K562 (cell line): ENCODE data around the gene DLG4. TPM values are rescaled to one million over a fixed set of nuclear protein-coding genes. Genes with fewer than 3 reads are reported as not detected.
A peak's percentile ranks its signal among the peaks of the same experiment; 100 is the strongest.

Source experiments
- KAT2B ChIP-seq: IDR thresholded peaks from one replicate; pipeline ENCODE4 v1.6.1; 2012; ENCODE audit warnings: low read depth, mild to moderate bottlenecking, control low read depth, inconsistent platforms, low read length, moderate library complexity
- MBD2 ChIP-seq: sonication (generic); IDR thresholded peaks from 2 replicates; pipeline ENCODE4 v1.6.1; 2016; ENCODE audit warnings: low read depth, borderline replicate concordance
- NCOA1 ChIP-seq: fragments of 450-650 bp; IDR thresholded peaks from 2 replicates; pipeline ENCODE4 v1.6.1; 2016; ENCODE audit warnings: low read depth
- NFYB ChIP-seq: IDR thresholded peaks from 2 replicates; pipeline ENCODE4 v1.6.1; 2011; ENCODE audit warnings: mild to moderate bottlenecking, moderate library complexity; ENCODE audit not compliant: insufficient read length; ENCODE audit errors: extremely low read depth
- PCBP1 ChIP-seq: fragments of 200-400 bp; formaldehyde crosslinking; IDR thresholded peaks from 2 replicates; pipeline ENCODE4 v1.6.1; 2018; ENCODE audit warnings: mild to moderate bottlenecking, low read depth, low read length; ENCODE audit not compliant: poor library complexity, severe bottlenecking
- PYGO2 ChIP-seq: fragments of 450-650 bp; IDR thresholded peaks from 2 replicates; pipeline ENCODE4 v1.6.1; 2016; ENCODE audit warnings: mild to moderate bottlenecking, missing genetic modification characterization, moderate library complexity, missing compliant biosample characterization
- TAF1 ChIP-seq: IDR thresholded peaks from 2 replicates; pipeline ENCODE4 v1.6.1; 2011; ENCODE audit warnings: mild to moderate bottlenecking, low read length, moderate library complexity; ENCODE audit not compliant: insufficient read depth, control insufficient read depth, severe bottlenecking; ENCODE audit errors: extremely low read depth
- ZC3H8 ChIP-seq: fragments of 450-650 bp; IDR thresholded peaks from 2 replicates; pipeline ENCODE4 v1.6.1; 2017
- ZNF175 ChIP-seq: fragments of 200-800 bp; sonication (Bioruptor generic); IDR thresholded peaks from 2 replicates; pipeline ENCODE4 v1.6.1; 2016; ENCODE audit warnings: low read depth, mild to moderate bottlenecking, missing genetic modification characterization, missing compliant biosample characterization
- ZNF239 ChIP-seq: fragments of 250-450 bp; sonication (Bioruptor Pico); IDR thresholded peaks from 2 replicates; pipeline ENCODE4 v1.4.0; 2020; ENCODE audit warnings: mild to moderate bottlenecking
- ZNF778 ChIP-seq: fragments of 450-650 bp; formaldehyde crosslinking; IDR thresholded peaks from 2 replicates; pipeline ENCODE4 v1.4.0; 2020; ENCODE audit warnings: mild to moderate bottlenecking, moderate library complexity
- polyA plus RNA-seq, 8 experiments: library from polyadenylated mRNA; depleted of rRNA in 4 of 8; stranded (reverse) in 5 of 8; unstranded in 3 of 8; fragments of >200 nt; fragmentation: Nextera tagmentation in 2 of 8; fragmentation: Illumina TruSeq in 1 of 8; extraction: Ambion mirVana in 2 of 8; extraction: Trizol in 1 of 8; gene quantifications; 2 replicates each; pipeline versions ENCODE4 v1.2.1 to v1.2.3, GENCODE V29; 2011 to 2014; ENCODE audit warnings: inconsistent platforms in 1 of 8, missing spikeins in 1 of 8
- total RNA-seq, 7 experiments: library from RNA; depleted of rRNA in 6 of 7; stranded (reverse); fragments of >200 nt in 6 of 7; fragmentation: Illumina TruSeq in 2 of 7; extraction: Trizol in 2 of 7; gene quantifications; 2 replicates each; pipeline versions ENCODE4 v1.2.1 to v1.2.3, GENCODE V29; 2011 to 2021; ENCODE audit warnings: low replicate concordance in 1 of 7
- TF ChIP-seq, protein P1 (sequence below): fragments of 250-450 bp; sonication (Bioruptor Pico); IDR thresholded peaks from 2 replicates; pipeline ENCODE4 v1.4.0; 2020
- TF ChIP-seq, protein P2 (sequence below): fragments of 450-650 bp; formaldehyde crosslinking; IDR thresholded peaks from 2 replicates; pipeline ENCODE4 v1.4.0; 2020; ENCODE audit warnings: mild to moderate bottlenecking, moderate library complexity
- TF ChIP-seq, protein P3 (sequence below): fragments of 250-450 bp; sonication (Bioruptor Pico); IDR thresholded peaks from 2 replicates; pipeline ENCODE4 v1.8.0; 2021; ENCODE audit warnings: mild to moderate bottlenecking, moderate library complexity
- TF ChIP-seq, protein P4 (sequence below): sonication (generic); formaldehyde crosslinking; IDR thresholded peaks from 2 replicates; pipeline ENCODE4 v1.8.0; 2022; ENCODE audit warnings: mild to moderate bottlenecking, missing genetic modification reagents
- TF ChIP-seq, protein P5 (sequence below): IDR thresholded peaks from 2 replicates; pipeline ENCODE4 v1.6.1; 2011; ENCODE audit not compliant: insufficient read length; ENCODE audit errors: extremely low read depth

The DLG4 gene
- total and polyA plus RNA-seq, 9 of the 15 experiments (the other 6 are each of a cell fraction or from before 2014, with no cell fraction given) = 0.03 to 12.0 (median 4.1) TPM

DNA sequence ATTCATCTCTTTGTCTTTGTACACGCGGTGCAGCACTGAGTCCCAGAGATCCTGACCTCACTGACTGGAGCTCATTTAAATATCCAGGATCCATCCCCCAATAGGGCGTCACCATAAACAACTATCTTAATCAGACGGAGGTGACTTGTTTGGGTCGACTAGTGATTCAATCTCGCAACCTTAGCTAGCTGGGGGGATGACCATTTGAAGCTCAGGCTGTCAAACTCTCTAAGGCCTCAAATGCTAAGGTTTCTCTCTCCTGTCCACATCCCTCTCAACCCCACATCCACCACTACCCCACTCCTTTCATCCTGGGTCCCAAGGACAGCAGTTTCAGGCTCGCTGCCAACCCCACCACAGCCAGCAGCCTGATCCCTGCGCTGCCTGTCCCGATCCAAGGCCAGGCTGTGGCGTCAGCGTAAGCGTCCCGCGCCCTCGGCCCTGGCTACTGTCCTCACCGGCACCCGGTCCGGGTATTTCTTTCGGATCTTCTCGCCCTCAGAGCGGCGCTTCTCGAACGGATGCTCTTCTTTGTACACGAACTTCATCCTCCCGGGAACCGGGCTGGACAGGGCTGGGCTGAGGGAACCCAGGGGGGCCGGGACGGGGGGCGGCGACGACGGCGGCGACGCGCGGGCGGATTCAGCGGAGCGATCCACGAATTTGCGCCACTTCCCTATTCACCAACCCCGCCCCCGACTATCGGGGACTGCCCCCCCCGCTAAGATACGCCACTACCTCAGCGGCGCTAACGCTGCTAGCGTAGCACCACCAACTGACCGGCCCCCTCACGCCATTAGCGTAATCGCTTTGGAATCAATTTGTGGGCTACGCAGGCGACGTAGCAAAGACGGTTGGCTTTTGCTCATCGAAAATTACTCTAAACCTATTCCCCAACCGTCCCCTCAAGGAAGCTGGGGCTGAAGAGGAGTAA, 22.4 kb upstream of the DLG4 start, which contains the start of gene GABARAP (continued):
- TF ChIP-seq, protein P1, sequence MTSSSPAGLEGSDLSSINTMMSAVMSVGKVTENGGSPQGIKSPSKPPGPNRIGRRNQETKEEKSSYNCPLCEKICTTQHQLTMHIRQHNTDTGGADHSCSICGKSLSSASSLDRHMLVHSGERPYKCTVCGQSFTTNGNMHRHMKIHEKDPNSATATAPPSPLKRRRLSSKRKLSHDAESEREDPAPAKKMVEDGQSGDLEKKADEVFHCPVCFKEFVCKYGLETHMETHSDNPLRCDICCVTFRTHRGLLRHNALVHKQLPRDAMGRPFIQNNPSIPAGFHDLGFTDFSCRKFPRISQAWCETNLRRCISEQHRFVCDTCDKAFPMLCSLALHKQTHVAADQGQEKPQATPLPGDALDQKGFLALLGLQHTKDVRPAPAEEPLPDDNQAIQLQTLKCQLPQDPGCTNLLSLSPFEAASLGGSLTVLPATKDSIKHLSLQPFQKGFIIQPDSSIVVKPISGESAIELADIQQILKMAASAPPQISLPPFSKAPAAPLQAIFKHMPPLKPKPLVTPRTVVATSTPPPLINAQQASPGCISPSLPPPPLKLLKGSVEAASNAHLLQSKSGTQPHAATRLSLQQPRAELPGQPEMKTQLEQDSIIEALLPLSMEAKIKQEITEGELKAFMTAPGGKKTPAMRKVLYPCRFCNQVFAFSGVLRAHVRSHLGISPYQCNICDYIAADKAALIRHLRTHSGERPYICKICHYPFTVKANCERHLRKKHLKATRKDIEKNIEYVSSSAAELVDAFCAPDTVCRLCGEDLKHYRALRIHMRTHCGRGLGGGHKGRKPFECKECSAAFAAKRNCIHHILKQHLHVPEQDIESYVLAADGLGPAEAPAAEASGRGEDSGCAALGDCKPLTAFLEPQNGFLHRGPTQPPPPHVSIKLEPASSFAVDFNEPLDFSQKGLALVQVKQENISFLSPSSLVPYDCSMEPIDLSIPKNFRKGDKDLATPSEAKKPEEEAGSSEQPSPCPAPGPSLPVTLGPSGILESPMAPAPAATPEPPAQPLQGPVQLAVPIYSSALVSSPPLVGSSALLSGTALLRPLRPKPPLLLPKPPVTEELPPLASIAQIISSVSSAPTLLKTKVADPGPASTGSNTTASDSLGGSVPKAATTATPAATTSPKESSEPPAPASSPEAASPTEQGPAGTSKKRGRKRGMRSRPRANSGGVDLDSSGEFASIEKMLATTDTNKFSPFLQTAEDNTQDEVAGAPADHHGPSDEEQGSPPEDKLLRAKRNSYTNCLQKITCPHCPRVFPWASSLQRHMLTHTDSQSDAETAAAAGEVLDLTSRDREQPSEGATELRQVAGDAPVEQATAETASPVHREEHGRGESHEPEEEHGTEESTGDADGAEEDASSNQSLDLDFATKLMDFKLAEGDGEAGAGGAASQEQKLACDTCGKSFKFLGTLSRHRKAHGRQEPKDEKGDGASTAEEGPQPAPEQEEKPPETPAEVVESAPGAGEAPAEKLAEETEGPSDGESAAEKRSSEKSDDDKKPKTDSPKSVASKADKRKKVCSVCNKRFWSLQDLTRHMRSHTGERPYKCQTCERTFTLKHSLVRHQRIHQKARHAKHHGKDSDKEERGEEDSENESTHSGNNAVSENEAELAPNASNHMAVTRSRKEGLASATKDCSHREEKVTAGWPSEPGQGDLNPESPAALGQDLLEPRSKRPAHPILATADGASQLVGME = no peak
- TF ChIP-seq, protein P2, sequence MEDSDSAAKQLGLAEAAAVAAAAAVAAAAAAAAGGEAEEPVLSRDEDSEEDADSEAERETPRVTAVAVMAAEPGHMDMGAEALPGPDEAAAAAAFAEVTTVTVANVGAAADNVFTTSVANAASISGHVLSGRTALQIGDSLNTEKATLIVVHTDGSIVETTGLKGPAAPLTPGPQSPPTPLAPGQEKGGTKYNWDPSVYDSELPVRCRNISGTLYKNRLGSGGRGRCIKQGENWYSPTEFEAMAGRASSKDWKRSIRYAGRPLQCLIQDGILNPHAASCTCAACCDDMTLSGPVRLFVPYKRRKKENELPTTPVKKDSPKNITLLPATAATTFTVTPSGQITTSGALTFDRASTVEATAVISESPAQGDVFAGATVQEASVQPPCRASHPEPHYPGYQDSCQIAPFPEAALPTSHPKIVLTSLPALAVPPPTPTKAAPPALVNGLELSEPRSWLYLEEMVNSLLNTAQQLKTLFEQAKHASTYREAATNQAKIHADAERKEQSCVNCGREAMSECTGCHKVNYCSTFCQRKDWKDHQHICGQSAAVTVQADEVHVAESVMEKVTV = no peak
- TF ChIP-seq PYGO2 (tag) (no peak), ZNF175 (CRISPR knock-in tag) (no peak), ZNF239 (CRISPR knock-in tag) (no peak), MBD2 (0 out of 2 replicates have a peak, but pooled peaks have one; percentile 12), PCBP1 (peak; percentile 66), NCOA1 (no peak), ZNF778 (CRISPR knock-in tag) (no peak), TAF1 (peak; percentile 45), NFYB (no peak), KAT2B (no peak), ZC3H8 (no peak)
- TF ChIP-seq, protein P3, sequence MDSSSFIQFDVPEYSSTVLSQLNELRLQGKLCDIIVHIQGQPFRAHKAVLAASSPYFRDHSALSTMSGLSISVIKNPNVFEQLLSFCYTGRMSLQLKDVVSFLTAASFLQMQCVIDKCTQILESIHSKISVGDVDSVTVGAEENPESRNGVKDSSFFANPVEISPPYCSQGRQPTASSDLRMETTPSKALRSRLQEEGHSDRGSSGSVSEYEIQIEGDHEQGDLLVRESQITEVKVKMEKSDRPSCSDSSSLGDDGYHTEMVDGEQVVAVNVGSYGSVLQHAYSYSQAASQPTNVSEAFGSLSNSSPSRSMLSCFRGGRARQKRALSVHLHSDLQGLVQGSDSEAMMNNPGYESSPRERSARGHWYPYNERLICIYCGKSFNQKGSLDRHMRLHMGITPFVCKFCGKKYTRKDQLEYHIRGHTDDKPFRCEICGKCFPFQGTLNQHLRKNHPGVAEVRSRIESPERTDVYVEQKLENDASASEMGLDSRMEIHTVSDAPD (CRISPR knock-in tag) = no peak
- TF ChIP-seq, protein P4, sequence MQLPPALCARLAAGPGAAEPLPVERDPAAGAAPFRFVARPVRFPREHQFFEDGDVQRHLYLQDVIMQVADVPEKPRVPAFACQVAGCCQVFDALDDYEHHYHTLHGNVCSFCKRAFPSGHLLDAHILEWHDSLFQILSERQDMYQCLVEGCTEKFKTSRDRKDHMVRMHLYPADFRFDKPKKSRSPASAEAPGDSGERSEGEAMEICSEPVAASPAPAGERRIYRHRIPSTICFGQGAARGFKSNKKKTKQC (CRISPR knock-in tag) = peak; percentile 70; the same call in 1 of the 2 replicates
- TF ChIP-seq, protein P5, sequence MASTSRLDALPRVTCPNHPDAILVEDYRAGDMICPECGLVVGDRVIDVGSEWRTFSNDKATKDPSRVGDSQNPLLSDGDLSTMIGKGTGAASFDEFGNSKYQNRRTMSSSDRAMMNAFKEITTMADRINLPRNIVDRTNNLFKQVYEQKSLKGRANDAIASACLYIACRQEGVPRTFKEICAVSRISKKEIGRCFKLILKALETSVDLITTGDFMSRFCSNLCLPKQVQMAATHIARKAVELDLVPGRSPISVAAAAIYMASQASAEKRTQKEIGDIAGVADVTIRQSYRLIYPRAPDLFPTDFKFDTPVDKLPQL = no peak
